NCI-H2107 (cell line): ENCODE measurements around the gene PLA2G4E.

ENCODE experiments used
- DNase-seq: peaks from one replicate; lab custom pipeline; 2025; lab: John Stamatoyannopoulos, UW

Gene PLA2G4E

GRCh38 chr15:41955807-41956525, 64.9 kb downstream of the PLA2G4E start:
- no peak for DNase-seq

GRCh38 chr15:41955100-41955499, 65.7 kb downstream of the PLA2G4E start:
- DNase-seq, result no peak

- no peak for DNase-seq
Measured at GRCh38 chr15:41954036-41954435, 66.8 kb downstream of the PLA2G4E start.

GRCh38 chr15:41952013-41952563, 68.8 kb downstream of the PLA2G4E start:
- DNase-seq, result no peak

GRCh38 chr15:41951571-41951970, 69.3 kb downstream of the PLA2G4E start:
- DNase-seq, result no peak

GRCh38 chr15:41950489-41950888, 70.4 kb downstream of the PLA2G4E start:
- DNase-seq, result no peak

- no peak for DNase-seq
Measured at GRCh38 chr15:41950127-41950483, 70.7 kb downstream of the PLA2G4E start.

GRCh38 chr15:41949401-41950126, 71.3 kb downstream of the PLA2G4E start:
- DNase-seq, result no peak

GRCh38 chr15:41948490-41948889, 72.4 kb downstream of the PLA2G4E start:
- DNase-seq, result no peak

GRCh38 chr15:41946970-41947369, 73.9 kb downstream of the PLA2G4E start:
- no peak for DNase-seq

GRCh38 chr15:41945731-41946130, 75.1 kb downstream of the PLA2G4E start:
- DNase-seq, result no peak

- DNase-seq, result no peak
Measured at GRCh38 chr15:41945221-41945620, 75.6 kb downstream of the PLA2G4E start.

GRCh38 chr15:41944313-41944940, 76.4 kb downstream of the PLA2G4E start:
- DNase-seq, result no peak

- no peak for DNase-seq
Measured at GRCh38 chr15:41943543-41944312, 77.1 kb downstream of the PLA2G4E start.

GRCh38 chr15:41942886-41943285, 78.0 kb downstream of the PLA2G4E start:
- no peak for DNase-seq

- DNase-seq, result no peak
Measured at GRCh38 chr15:41941644-41942415, 79.0 kb downstream of the PLA2G4E start.

GRCh38 chr15:41940441-41940857, 80.4 kb downstream of the PLA2G4E start:
- DNase-seq, result no peak

GRCh38 chr15:41939986-41940385, 80.9 kb downstream of the PLA2G4E start:
- no peak for DNase-seq

GRCh38 chr15:41937568-41937923, 83.3 kb downstream of the PLA2G4E start:
- no peak for DNase-seq

- DNase-seq, result no peak
Measured at GRCh38 chr15:41936649-41937567, 83.9 kb downstream of the PLA2G4E start.
